NCI-H748 (cell line): ENCODE measurements around the gene CHRNA1.
A peak's percentile ranks its signal among the peaks of the same experiment; 100 is the strongest.
"Not testable (repeated sequence)": the region's sequence is repeated elsewhere in the genome, so short reads cannot be mapped to it uniquely, and the experiment has no call there.

ENCODE experiments used
- DNase-seq: peaks from one replicate; lab custom pipeline; 2025; ENCODE audit not compliant: unreplicated experiment; lab: John Stamatoyannopoulos, UW

Gene CHRNA1

GRCh38 chr2:174718591-174718990 lies 45.7 kb downstream of the CHRNA1 start:
- DNase-seq = no peak

DNA sequence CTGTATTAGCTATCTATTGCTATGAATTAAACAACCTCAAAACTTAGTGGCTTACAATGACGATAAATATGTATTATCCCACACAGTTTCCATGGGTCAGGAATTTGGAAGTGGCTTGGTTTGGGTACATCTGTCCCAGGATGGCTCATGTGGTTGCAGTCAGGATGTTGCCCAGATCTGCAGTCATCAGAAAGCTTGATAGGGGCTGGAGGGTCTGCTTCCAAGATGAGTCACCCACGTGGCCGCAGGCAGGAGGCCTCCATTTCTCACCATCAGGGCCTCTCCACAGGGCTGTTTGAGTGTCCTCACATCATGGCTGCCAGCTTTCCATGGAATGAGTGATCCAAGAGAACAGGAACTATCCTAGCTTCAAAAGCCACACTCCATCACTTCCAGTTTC lies 46.4 kb downstream of the CHRNA1 start:
- DNase-seq = no peak

DNA sequence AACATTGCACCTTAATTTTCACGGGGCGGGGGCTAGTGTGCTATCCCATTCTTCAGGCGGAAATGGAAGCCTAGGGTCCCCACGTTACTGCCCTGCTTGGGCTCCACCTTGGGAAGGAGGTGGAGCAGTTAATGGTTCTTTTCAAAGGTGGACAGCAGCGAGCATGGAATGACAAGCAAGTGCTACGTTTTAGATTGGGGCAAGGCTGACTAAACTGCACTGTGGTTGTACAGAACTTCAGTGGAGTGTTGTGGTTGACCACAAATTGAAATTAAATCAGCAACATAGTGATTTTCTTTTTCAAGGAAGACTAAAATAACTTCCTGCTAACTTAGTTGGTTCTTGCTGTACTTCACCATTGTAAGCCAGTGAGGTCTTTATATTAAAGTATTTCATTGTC lies 47.0 kb downstream of the CHRNA1 start:
- DNase-seq = no peak

DNA sequence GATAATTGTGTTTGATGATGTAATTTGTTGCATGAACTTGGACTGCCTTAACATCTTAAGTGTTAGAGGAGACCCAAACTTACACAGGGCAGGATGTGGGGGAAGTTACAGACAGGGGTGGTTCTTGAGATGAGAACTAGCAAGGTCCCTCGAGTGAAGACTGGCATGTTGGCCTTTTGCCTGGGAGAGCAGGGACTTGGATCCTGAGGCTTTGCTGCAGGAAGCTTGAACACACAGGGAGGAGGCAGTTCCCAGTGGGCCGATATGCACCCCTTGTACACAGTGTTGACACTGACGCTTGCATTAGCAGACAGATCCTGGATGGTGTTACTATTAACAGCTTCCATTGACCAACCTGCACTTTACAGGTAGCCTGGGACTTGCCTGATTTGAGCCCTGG lies 47.5 kb downstream of the CHRNA1 start:
- no peak for DNase-seq

- DNase-seq = no peak
Observed at GRCh38 chr2:174713686-174714085, 50.6 kb downstream of the CHRNA1 start.

DNA sequence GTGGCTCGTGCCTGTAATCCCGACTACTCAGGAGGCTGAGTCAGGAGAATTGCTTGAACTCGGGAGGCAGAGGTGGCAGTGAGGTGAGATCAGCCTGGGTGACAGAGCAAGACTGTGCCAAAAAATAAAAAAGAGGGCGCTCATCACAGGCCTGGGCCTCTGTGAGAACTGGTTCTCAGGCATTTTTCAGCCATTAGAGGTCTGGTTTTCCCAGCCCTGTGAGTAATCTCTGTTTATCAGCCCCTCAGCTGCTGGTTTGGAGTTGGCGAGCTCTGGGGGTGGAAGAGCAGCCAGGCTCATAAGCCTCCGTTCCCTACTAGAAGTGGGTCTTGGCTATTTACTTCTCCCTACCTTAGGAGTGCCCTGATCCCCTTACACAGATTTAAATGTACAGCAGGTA lies 53.1 kb downstream of the CHRNA1 start:
- DNase-seq = no peak

DNA sequence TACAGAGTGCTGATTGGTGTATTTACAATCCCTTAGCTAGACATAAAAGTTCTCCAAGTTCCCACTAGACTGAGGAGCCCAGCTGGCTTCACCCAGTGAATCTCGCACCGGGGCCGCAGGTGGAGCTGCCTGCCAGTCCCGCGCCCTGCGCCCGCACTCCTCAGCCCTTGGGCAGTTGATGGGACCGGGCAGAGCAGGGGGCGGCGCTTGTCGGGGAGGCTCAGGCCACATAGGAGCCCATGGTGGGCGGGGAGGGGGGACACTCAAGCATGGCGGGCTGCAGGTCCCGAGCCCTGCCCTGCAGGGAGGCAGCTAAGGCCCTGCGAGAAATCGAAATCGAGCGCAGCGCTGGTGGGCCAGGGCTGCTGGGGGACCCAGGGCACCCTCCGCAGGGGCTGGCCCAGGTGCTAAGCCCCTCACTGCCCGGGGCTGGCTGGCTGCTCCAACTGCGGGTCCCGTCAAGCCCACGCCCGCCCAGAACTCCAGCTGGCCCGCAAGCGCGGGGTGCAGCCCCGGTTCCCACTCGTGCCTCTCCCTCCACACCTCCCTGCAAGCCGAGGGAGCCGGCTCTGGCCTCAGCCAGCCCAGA lies 54.8 kb downstream of the CHRNA1 start:
- not testable (repeated sequence) for DNase-seq

- DNase-seq = no peak
Observed at GRCh38 chr2:174708713-174709112, 55.6 kb downstream of the CHRNA1 start.

GRCh38 chr2:174705321-174705720 lies 59.0 kb downstream of the CHRNA1 start:
- no peak for DNase-seq

- DNase-seq = no peak
Observed at GRCh38 chr2:174704642-174705041, 59.6 kb downstream of the CHRNA1 start.

GRCh38 chr2:174704061-174704460 lies 60.2 kb downstream of the CHRNA1 start:
- no peak for DNase-seq

- no peak for DNase-seq
Observed at GRCh38 chr2:174703430-174703829, 60.8 kb downstream of the CHRNA1 start.

DNA sequence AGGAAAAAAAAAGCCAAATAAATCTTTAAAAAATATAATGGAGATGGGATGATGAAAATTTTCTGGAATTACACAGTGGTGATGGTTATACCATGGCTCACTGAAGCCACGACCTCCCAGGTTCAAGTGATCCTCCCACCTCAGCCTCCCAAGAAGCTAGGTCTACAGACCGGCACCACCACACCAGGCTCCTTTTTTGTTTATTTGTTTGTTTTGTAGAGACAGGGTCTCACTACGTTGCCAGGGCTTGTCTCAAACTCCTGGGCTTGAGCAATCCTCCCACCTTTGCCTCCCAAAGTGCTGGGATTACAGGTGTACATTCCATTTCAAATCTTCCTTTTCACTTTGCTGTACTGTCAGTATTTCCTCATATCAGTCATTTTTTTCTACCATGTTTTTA lies 61.7 kb downstream of the CHRNA1 start:
- DNase-seq = no peak

DNA sequence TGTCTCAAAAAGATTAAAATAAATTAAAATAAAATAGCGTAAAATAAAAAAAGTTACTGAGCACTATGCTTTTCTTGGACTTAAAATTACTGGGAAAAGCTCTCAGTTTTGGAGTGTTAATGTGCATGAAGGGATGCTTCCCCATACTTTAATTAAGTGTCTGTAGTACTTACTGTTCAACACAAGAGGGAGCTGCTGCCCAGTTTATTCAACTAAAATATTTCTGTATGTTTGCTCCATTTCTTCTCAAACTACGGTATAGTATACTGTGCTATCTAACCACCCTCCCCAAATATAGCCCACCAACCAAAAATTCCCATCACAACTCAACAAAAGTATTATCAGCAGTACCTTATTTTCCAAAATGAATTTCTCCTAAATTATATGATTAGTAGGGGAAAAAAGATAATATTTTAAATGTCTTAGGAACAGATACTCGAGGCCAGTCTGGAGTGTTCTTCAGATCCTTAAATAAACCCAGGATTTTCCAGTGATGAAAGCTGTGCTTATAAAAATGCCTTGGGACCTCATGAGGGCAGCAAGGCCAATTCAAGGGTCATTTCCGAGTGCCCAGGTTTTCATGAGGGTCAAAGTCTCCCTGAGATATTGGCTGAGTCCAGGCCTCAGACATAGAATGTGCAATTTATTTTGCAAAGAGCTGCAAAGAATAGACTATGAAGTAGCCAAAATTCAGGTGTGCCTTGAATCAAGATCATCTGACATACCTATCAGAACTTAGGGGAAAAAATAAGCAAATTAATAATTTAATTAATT lies 64.1 kb downstream of the CHRNA1 start:
- DNase-seq = peak; percentile 51
